Epithelial cell of proximal tubule (primary cell): Measurements from ENCODE around the gene PROM1. TPM values are rescaled to one million over a fixed set of nuclear protein-coding genes. Genes with fewer than 3 reads are reported as not detected.

ENCODE experiments used
- DNase-seq: peaks from one replicate; pipeline ENCODE4 v3.0.0-alpha.2; 2011; ENCODE audit warnings: low read depth
- H3K4me3 ChIP-seq: 2 replicates; pipeline ENCODE4 v1.5.1; 2011; ENCODE audit warnings: low read depth, mild to moderate bottlenecking, low read length
- CTCF ChIP-seq: conservative IDR thresholded peaks from 2 replicates; pipeline ENCODE4 v1.5.1; 2012; ENCODE audit warnings: low read depth, mild to moderate bottlenecking, low read length
- total RNA-seq: library from RNA; depleted of rRNA; stranded (reverse); fragments of >200 nt; gene quantifications from 2 replicates; pipeline ENCODE4 v1.2.3, GENCODE V29; 2015

The PROM1 gene
- total RNA-seq, 1 donor from 2014 or later = 69.6 TPM

- no peak overlapping the region for H3K4me3 ChIP-seq
- no peak for DNase-seq
- TF ChIP-seq CTCF = no peak
Measured at GRCh38 chr4:16056681-16057385, 27.0 kb downstream of the PROM1 start.

- H3K4me3 ChIP-seq = no peak overlapping the region
- no peak for DNase-seq
- TF ChIP-seq CTCF = no peak
Measured at GRCh38 chr4:16055873-16056272, 27.9 kb downstream of the PROM1 start.

- DNase-seq = no peak
- no peak for TF ChIP-seq CTCF
- no peak overlapping the region for H3K4me3 ChIP-seq
Measured at GRCh38 chr4:16055471-16055870, 28.4 kb downstream of the PROM1 start.

GRCh38 chr4:16052939-16053338 lies 30.9 kb downstream of the PROM1 start:
- no peak overlapping the region for H3K4me3 ChIP-seq
- no peak for DNase-seq
- no peak for TF ChIP-seq CTCF

- no peak for DNase-seq
- H3K4me3 ChIP-seq = no peak overlapping the region
- TF ChIP-seq CTCF = no peak
Measured at GRCh38 chr4:16051980-16052379, 31.8 kb downstream of the PROM1 start.

- no peak for TF ChIP-seq CTCF
- DNase-seq = no peak
- H3K4me3 ChIP-seq = no peak overlapping the region
Measured at GRCh38 chr4:16051132-16051531, 32.7 kb downstream of the PROM1 start.

- no peak for TF ChIP-seq CTCF
- H3K4me3 ChIP-seq = no peak overlapping the region
- DNase-seq = no peak
Measured at GRCh38 chr4:16050669-16051068, 33.2 kb downstream of the PROM1 start.
